Measurements from ENCODE around the gene CFAP69. TPM values are rescaled to one million over a fixed set of nuclear protein-coding genes. Genes with fewer than 3 reads are reported as not detected.

CFAP69 gene
- total and polyA plus RNA-seq, 2 experiments from 2014 or later, result 4.9 to 7.9 TPM

DNA sequence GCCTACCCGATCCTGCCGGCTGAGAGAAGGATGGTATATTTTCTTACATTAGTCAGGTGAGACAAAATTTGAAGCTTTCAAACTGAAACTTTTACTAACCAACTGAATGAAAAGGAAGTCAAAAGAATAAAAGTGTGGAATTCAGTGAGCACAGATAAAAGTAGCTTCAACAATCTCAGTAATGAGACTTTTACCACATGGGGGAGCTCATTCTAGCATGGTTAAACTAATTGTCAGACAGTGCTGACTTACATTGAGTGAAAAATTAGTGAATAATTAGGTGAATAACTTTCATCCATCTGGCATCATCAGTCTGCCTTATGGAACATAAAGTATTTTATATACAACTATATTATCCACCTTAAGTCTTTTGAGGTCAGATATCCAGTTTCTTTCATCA, 67.8 kb downstream of the CFAP69 start:
- H2AFZ ChIP-seq, result no peak overlapping the region
- H3K27me3 Mint-ChIP-seq (ENCODE audit: insufficient read depth, low read depth, poor library complexity), result no peaks in the 10 kb centered on the region
- H3K4me3 Mint-ChIP-seq, result no peak overlapping the region
- H3K27ac Mint-ChIP-seq, result no peak overlapping the region
- no peaks in the 10 kb centered on the region for H3K4me1 ChIP-seq (ENCODE audit: insufficient read depth)
- H3K27me3 ChIP-seq (ENCODE audit: insufficient read depth), result no peaks in the 10 kb centered on the region
- H3K4me1 Mint-ChIP-seq, result 0 out of 3 replicates have a peak, but pooled peaks cover 2% of the 10 kb centered on the region
- DNase-seq (ENCODE audit: low spot score), result peak; percentile 20
- no peaks in the 10 kb centered on the region for H3K36me3 ChIP-seq (ENCODE audit: insufficient read depth)
- ATAC-seq, result no peak; the same call in 2 of the 3 replicates
- TF ChIP-seq JUNB (IDR thresholded peaks at IDR 0.05; ENCODE audit: unreplicated experiment), result no peak
- TF ChIP-seq, protein P1, sequence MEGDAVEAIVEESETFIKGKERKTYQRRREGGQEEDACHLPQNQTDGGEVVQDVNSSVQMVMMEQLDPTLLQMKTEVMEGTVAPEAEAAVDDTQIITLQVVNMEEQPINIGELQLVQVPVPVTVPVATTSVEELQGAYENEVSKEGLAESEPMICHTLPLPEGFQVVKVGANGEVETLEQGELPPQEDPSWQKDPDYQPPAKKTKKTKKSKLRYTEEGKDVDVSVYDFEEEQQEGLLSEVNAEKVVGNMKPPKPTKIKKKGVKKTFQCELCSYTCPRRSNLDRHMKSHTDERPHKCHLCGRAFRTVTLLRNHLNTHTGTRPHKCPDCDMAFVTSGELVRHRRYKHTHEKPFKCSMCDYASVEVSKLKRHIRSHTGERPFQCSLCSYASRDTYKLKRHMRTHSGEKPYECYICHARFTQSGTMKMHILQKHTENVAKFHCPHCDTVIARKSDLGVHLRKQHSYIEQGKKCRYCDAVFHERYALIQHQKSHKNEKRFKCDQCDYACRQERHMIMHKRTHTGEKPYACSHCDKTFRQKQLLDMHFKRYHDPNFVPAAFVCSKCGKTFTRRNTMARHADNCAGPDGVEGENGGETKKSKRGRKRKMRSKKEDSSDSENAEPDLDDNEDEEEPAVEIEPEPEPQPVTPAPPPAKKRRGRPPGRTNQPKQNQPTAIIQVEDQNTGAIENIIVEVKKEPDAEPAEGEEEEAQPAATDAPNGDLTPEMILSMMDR (conservative IDR thresholded peaks at IDR 0.05; ENCODE audit: low read depth in 2 of 2), result peak; percentile 48 to 53; a peak in 3 of 4 replicates
- H3K4me2 ChIP-seq, result no peak overlapping the region
- H4K20me1 ChIP-seq (replicated peaks; ENCODE audit: insufficient read depth), result no peaks in the 10 kb centered on the region
- H3K79me2 ChIP-seq (replicated peaks; ENCODE audit: insufficient read depth), result no peaks in the 10 kb centered on the region
- no peak overlapping the region for H3K27ac ChIP-seq (ENCODE audit: low read depth)
- no peaks in the 10 kb centered on the region for H3K36me3 Mint-ChIP-seq (ENCODE audit: low read depth)
- no peaks in the 10 kb centered on the region for H3K9me2 ChIP-seq (ENCODE audit: insufficient read depth)
- H3F3A ChIP-seq (replicated peaks; ENCODE audit: low read depth), result no peaks in the 10 kb centered on the region
- H3K4me3 ChIP-seq, result no peak overlapping the region
- no peaks in the 10 kb centered on the region for H3K9me3 Mint-ChIP-seq

DNA sequence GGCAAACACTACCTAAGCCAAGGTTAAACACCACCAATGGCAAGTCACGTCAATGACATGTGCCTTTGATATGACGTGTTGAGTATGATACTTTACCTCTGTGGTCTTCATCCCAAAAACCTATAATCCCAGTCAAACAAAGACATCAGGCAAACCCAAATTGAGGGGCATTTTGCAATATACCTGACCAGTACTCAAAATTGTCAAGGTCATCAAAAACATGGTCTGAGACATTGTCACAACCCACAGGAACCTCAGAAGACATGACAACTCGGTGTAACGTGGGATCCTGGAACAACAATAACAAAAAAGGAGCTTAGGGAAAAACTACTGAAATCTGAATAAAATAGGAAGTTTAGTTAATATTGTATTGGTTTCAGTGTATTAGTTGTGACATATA, 68.9 kb downstream of the CFAP69 start:
- no peak overlapping the region for H2AFZ ChIP-seq
- H3K36me3 Mint-ChIP-seq (ENCODE audit: low read depth), result no peaks in the 10 kb centered on the region
- H3K27me3 Mint-ChIP-seq (ENCODE audit: insufficient read depth, low read depth, poor library complexity), result no peaks in the 10 kb centered on the region
- no peak overlapping the region for H3K4me3 Mint-ChIP-seq
- DNase-seq (ENCODE audit: low spot score) (no peak), ATAC-seq (no peak)
- H3K9me3 Mint-ChIP-seq, result no peaks in the 10 kb centered on the region
- H3K4me1 Mint-ChIP-seq, result 0 out of 3 replicates have a peak, but pooled peaks cover 2% of the 10 kb centered on the region
- no peak overlapping the region for H3K27ac ChIP-seq (ENCODE audit: low read depth)
- H3F3A ChIP-seq (replicated peaks; ENCODE audit: low read depth), result no peaks in the 10 kb centered on the region
- no peaks in the 10 kb centered on the region for H3K36me3 ChIP-seq (ENCODE audit: insufficient read depth)
- TF ChIP-seq CREB1 (CRISPR knock-in tag; IDR thresholded peaks at IDR 0.05; ENCODE audit: low read depth), result no peak
- TF ChIP-seq EZH2 (IDR thresholded peaks at IDR 0.05; ENCODE audit: low read depth, unreplicated experiment), result no peak
- TF ChIP-seq, protein P2, sequence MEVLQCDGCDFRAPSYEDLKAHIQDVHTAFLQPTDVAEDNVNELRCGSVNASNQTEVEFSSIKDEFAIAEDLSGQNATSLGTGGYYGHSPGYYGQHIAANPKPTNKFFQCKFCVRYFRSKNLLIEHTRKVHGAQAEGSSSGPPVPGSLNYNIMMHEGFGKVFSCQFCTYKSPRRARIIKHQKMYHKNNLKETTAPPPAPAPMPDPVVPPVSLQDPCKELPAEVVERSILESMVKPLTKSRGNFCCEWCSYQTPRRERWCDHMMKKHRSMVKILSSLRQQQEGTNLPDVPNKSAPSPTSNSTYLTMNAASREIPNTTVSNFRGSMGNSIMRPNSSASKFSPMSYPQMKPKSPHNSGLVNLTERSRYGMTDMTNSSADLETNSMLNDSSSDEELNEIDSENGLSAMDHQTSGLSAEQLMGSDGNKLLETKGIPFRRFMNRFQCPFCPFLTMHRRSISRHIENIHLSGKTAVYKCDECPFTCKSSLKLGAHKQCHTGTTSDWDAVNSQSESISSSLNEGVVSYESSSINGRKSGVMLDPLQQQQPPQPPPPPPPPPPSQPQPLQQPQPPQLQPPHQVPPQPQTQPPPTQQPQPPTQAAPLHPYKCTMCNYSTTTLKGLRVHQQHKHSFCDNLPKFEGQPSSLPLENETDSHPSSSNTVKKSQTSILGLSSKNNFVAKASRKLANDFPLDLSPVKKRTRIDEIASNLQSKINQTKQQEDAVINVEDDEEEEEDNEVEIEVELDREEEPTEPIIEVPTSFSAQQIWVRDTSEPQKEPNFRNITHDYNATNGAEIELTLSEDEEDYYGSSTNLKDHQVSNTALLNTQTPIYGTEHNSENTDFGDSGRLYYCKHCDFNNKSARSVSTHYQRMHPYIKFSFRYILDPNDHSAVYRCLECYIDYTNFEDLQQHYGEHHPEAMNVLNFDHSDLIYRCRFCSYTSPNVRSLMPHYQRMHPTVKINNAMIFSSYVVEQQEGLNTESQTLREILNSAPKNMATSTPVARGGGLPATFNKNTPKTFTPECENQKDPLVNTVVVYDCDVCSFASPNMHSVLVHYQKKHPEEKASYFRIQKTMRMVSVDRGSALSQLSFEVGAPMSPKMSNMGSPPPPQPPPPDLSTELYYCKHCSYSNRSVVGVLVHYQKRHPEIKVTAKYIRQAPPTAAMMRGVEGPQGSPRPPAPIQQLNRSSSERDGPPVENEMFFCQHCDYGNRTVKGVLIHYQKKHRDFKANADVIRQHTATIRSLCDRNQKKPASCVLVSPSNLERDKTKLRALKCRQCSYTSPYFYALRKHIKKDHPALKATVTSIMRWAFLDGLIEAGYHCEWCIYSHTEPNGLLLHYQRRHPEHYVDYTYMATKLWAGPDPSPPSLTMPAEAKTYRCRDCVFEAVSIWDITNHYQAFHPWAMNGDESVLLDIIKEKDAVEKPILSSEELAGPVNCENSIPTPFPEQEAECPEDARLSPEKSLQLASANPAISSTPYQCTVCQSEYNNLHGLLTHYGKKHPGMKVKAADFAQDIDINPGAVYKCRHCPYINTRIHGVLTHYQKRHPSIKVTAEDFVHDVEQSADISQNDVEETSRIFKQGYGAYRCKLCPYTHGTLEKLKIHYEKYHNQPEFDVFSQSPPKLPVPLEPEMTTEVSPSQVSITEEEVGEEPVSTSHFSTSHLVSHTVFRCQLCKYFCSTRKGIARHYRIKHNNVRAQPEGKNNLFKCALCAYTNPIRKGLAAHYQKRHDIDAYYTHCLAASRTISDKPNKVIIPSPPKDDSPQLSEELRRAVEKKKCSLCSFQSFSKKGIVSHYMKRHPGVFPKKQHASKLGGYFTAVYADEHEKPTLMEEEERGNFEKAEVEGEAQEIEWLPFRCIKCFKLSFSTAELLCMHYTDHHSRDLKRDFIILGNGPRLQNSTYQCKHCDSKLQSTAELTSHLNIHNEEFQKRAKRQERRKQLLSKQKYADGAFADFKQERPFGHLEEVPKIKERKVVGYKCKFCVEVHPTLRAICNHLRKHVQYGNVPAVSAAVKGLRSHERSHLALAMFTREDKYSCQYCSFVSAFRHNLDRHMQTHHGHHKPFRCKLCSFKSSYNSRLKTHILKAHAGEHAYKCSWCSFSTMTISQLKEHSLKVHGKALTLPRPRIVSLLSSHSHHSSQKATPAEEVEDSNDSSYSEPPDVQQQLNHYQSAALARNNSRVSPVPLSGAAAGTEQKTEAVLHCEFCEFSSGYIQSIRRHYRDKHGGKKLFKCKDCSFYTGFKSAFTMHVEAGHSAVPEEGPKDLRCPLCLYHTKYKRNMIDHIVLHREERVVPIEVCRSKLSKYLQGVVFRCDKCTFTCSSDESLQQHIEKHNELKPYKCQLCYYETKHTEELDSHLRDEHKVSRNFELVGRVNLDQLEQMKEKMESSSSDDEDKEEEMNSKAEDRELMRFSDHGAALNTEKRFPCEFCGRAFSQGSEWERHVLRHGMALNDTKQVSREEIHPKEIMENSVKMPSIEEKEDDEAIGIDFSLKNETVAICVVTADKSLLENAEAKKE (CRISPR knock-in tag; IDR thresholded peaks at IDR 0.05), result no peak
- no peak for TF ChIP-seq STAT1 (IDR thresholded peaks at IDR 0.05; ENCODE audit: unreplicated experiment)
- no peak for TF ChIP-seq ZNF114 (CRISPR knock-in tag; IDR thresholded peaks at IDR 0.05)
- no peak overlapping the region for H3K4me2 ChIP-seq
- H3K9me2 ChIP-seq (ENCODE audit: insufficient read depth), result no peaks in the 10 kb centered on the region
- peaks cover 7% of the 10 kb centered on the region for H3K27me3 ChIP-seq (ENCODE audit: insufficient read depth)
- H4K20me1 ChIP-seq (replicated peaks; ENCODE audit: insufficient read depth), result no peaks in the 10 kb centered on the region
- no peak overlapping the region for H3K4me3 ChIP-seq
- no peaks in the 10 kb centered on the region for H3K4me1 ChIP-seq (ENCODE audit: insufficient read depth)
- H3K27ac Mint-ChIP-seq, result no peak overlapping the region
- no peaks in the 10 kb centered on the region for H3K79me2 ChIP-seq (replicated peaks; ENCODE audit: insufficient read depth)

All from GM23338 (cell line).